Measurements from ENCODE around the gene MLIP.

Gene MLIP

GRCh38 chr6:54273214-54273820, 162.1 kb downstream of the MLIP start:
- no peak overlapping the region for H3K9ac ChIP-seq (ENCODE audit: low read length)
- H3K9me3 ChIP-seq (ENCODE audit: control insufficient read depth, low read length) = peaks cover 2% of the 10 kb centered on the region
- 95% methylated on average over 6 of the region's 6 CpGs for WGBS
- no peak overlapping the region for H2BK5ac ChIP-seq (ENCODE audit: low read depth, low read length, poor library complexity, severe bottlenecking)
- no peak overlapping the region for H3K18ac ChIP-seq (ENCODE audit: low read depth in 1 of 2, low read length in 2 of 2)
- no peak overlapping the region for H3K14ac ChIP-seq (ENCODE audit: low read length in 2 of 2)
- no peak overlapping the region for H2BK15ac ChIP-seq (ENCODE audit: low read depth, poor library complexity, severe bottlenecking)
- no peak overlapping the region for H4K91ac ChIP-seq (ENCODE audit: low read length)
- H3K23ac ChIP-seq (ENCODE audit: low read length in 2 of 2) = no peak overlapping the region
- no peak overlapping the region for H3K4me2 ChIP-seq (ENCODE audit: low read length, poor library complexity, severe bottlenecking)
- no peaks in the 10 kb centered on the region for H3K4me1 ChIP-seq (ENCODE audit: control insufficient read depth, insufficient read depth, low read depth, low read length)
- no peak for DNase-seq
- no peaks in the 10 kb centered on the region for H3K27me3 ChIP-seq (ENCODE audit: control insufficient read depth in 1 of 2, insufficient read depth in 1 of 2, low read length in 2 of 2)
- no peak overlapping the region for H2BK120ac ChIP-seq (ENCODE audit: low read depth, low read length)
- H3K79me1 ChIP-seq (replicated peaks; ENCODE audit: low read length, poor library complexity, severe bottlenecking) = no peaks in the 10 kb centered on the region
- no peak overlapping the region for H3K27ac ChIP-seq (ENCODE audit: low read length, poor library complexity, severe bottlenecking)
- H2BK12ac ChIP-seq (ENCODE audit: low read length in 2 of 2) = no peak overlapping the region
- no peak overlapping the region for H3K4ac ChIP-seq (ENCODE audit: low read depth in 1 of 2, low read length in 2 of 2)
- no peaks in the 10 kb centered on the region for H3K36me3 ChIP-seq (ENCODE audit: control insufficient read depth in 1 of 2, insufficient read depth in 2 of 2, low read depth in 1 of 2, low read length in 2 of 2)
- H2AFZ ChIP-seq (ENCODE audit: low read depth, low read length) = no peak overlapping the region
- no peak overlapping the region for H2AK5ac ChIP-seq (ENCODE audit: low read length, severe bottlenecking)
- no peak overlapping the region for H3K4me3 ChIP-seq (ENCODE audit: insufficient read depth in 1 of 2, low read depth in 1 of 2, low read length in 2 of 2)
- no peak overlapping the region for H4K8ac ChIP-seq (ENCODE audit: low read length)

GRCh38 chr6:54274383-54274782, 163.1 kb downstream of the MLIP start:
- peaks cover 2% of the 10 kb centered on the region for H3K9me3 ChIP-seq (ENCODE audit: control insufficient read depth, low read length)
- no peak overlapping the region for H3K4me3 ChIP-seq (ENCODE audit: insufficient read depth in 1 of 2, low read depth in 1 of 2, low read length in 2 of 2)
- H3K14ac ChIP-seq (ENCODE audit: low read length in 2 of 2) = no peak overlapping the region
- no peaks in the 10 kb centered on the region for H3K4me1 ChIP-seq (ENCODE audit: control insufficient read depth, insufficient read depth, low read depth, low read length)
- H3K27ac ChIP-seq (ENCODE audit: low read length, poor library complexity, severe bottlenecking) = no peak overlapping the region
- no peak overlapping the region for H2BK120ac ChIP-seq (ENCODE audit: low read depth, low read length)
- H4K91ac ChIP-seq (ENCODE audit: low read length) = no peak overlapping the region
- no peak overlapping the region for H2BK5ac ChIP-seq (ENCODE audit: low read depth, low read length, poor library complexity, severe bottlenecking)
- H2AK5ac ChIP-seq (ENCODE audit: low read length, severe bottlenecking) = no peak overlapping the region
- no peaks in the 10 kb centered on the region for H3K79me1 ChIP-seq (replicated peaks; ENCODE audit: low read length, poor library complexity, severe bottlenecking)
- no peak overlapping the region for H2BK15ac ChIP-seq (ENCODE audit: low read depth, poor library complexity, severe bottlenecking)
- no peaks in the 10 kb centered on the region for H3K27me3 ChIP-seq (ENCODE audit: control insufficient read depth in 1 of 2, insufficient read depth in 1 of 2, low read length in 2 of 2)
- no peak overlapping the region for H4K8ac ChIP-seq (ENCODE audit: low read length)
- no peak overlapping the region for H3K4me2 ChIP-seq (ENCODE audit: low read length, poor library complexity, severe bottlenecking)
- H3K23ac ChIP-seq (ENCODE audit: low read length in 2 of 2) = no peak overlapping the region
- H3K9ac ChIP-seq (ENCODE audit: low read length) = no peak overlapping the region
- H3K36me3 ChIP-seq (ENCODE audit: control insufficient read depth in 1 of 2, insufficient read depth in 2 of 2, low read depth in 1 of 2, low read length in 2 of 2) = no peaks in the 10 kb centered on the region
- H3K4ac ChIP-seq (ENCODE audit: low read depth in 1 of 2, low read length in 2 of 2) = no peak overlapping the region
- no peak overlapping the region for H2AFZ ChIP-seq (ENCODE audit: low read depth, low read length)
- no peak overlapping the region for H2BK12ac ChIP-seq (ENCODE audit: low read length in 2 of 2)
- H3K18ac ChIP-seq (ENCODE audit: low read depth in 1 of 2, low read length in 2 of 2) = no peak overlapping the region
- no peak for DNase-seq

GRCh38 chr6:54282186-54282585, 170.9 kb downstream of the MLIP start:
- H2BK5ac ChIP-seq (ENCODE audit: low read depth, low read length, poor library complexity, severe bottlenecking) = no peak overlapping the region
- H3K14ac ChIP-seq (ENCODE audit: low read length in 2 of 2) = no peak overlapping the region
- H3K18ac ChIP-seq (ENCODE audit: low read depth in 1 of 2, low read length in 2 of 2) = no peak overlapping the region
- no peak overlapping the region for H3K4ac ChIP-seq (ENCODE audit: low read depth in 1 of 2, low read length in 2 of 2)
- H4K8ac ChIP-seq (ENCODE audit: low read length) = no peak overlapping the region
- H2BK120ac ChIP-seq (ENCODE audit: low read depth, low read length) = no peak overlapping the region
- H2BK12ac ChIP-seq (ENCODE audit: low read length in 2 of 2) = no peak overlapping the region
- H3K23ac ChIP-seq (ENCODE audit: low read length in 2 of 2) = no peak overlapping the region
- no peaks in the 10 kb centered on the region for H3K79me1 ChIP-seq (replicated peaks; ENCODE audit: low read length, poor library complexity, severe bottlenecking)
- peaks cover 2% of the 10 kb centered on the region for H3K9me3 ChIP-seq (ENCODE audit: control insufficient read depth, low read length)
- no peak overlapping the region for H2AK5ac ChIP-seq (ENCODE audit: low read length, severe bottlenecking)
- DNase-seq = peak; percentile 57
- no peak overlapping the region for H3K4me2 ChIP-seq (ENCODE audit: low read length, poor library complexity, severe bottlenecking)
- no peak overlapping the region for H3K9ac ChIP-seq (ENCODE audit: low read length)
- H3K4me3 ChIP-seq (ENCODE audit: insufficient read depth in 1 of 2, low read depth in 1 of 2, low read length in 2 of 2) = peak overlapping the region in 1 of 2 experiments; percentile 8
- no peak overlapping the region for H2BK15ac ChIP-seq (ENCODE audit: low read depth, poor library complexity, severe bottlenecking)
- WGBS = 19% methylated on average over 1 of the region's 1 CpG
- no peaks in the 10 kb centered on the region for H3K27me3 ChIP-seq (ENCODE audit: control insufficient read depth in 1 of 2, insufficient read depth in 1 of 2, low read length in 2 of 2)
- H3K27ac ChIP-seq (ENCODE audit: low read length, poor library complexity, severe bottlenecking) = peak overlapping the region; percentile 24
- no peaks in the 10 kb centered on the region for H3K36me3 ChIP-seq (ENCODE audit: control insufficient read depth in 1 of 2, insufficient read depth in 2 of 2, low read depth in 1 of 2, low read length in 2 of 2)
- H2AFZ ChIP-seq (ENCODE audit: low read depth, low read length) = no peak overlapping the region
- no peak overlapping the region for H4K91ac ChIP-seq (ENCODE audit: low read length)
- peaks cover 5% of the 10 kb centered on the region for H3K4me1 ChIP-seq (ENCODE audit: control insufficient read depth, insufficient read depth, low read depth, low read length)

GRCh38 chr6:54284161-54284860, 173.1 kb downstream of the MLIP start:
- Histone ChIP-seq H2BK15ac (ENCODE audit: low read depth, poor library complexity, severe bottlenecking) (no peak overlapping the region), H3K27ac (ENCODE audit: low read length, poor library complexity, severe bottlenecking) (peak overlapping the region; percentile 80), H3K4me2 (ENCODE audit: low read length, poor library complexity, severe bottlenecking) (no peak overlapping the region), H3K23ac (ENCODE audit: low read length in 2 of 2) (no peak overlapping the region), H3K4ac (ENCODE audit: low read depth in 1 of 2, low read length in 2 of 2) (peak overlapping the region in 1 of 2 experiments; percentile 75), H3K4me3 (ENCODE audit: insufficient read depth in 1 of 2, low read depth in 1 of 2, low read length in 2 of 2) (no peak overlapping the region), H2BK120ac (ENCODE audit: low read depth, low read length) (no peak overlapping the region), H3K18ac (ENCODE audit: low read depth in 1 of 2, low read length in 2 of 2) (no peak overlapping the region), H3K14ac (ENCODE audit: low read length in 2 of 2) (no peak overlapping the region), H3K9me3 (ENCODE audit: control insufficient read depth, low read length) (no peaks in the 10 kb centered on the region), H2BK5ac (ENCODE audit: low read depth, low read length, poor library complexity, severe bottlenecking) (peak overlapping the region; percentile 46), H2BK12ac (ENCODE audit: low read length in 2 of 2) (no peak overlapping the region), H3K36me3 (ENCODE audit: control insufficient read depth in 1 of 2, insufficient read depth in 2 of 2, low read depth in 1 of 2, low read length in 2 of 2) (no peaks in the 10 kb centered on the region), H3K27me3 (ENCODE audit: control insufficient read depth in 1 of 2, insufficient read depth in 1 of 2, low read length in 2 of 2) (no peaks in the 10 kb centered on the region), H2AK5ac (ENCODE audit: low read length, severe bottlenecking) (peak overlapping the region; percentile 74), H4K91ac (ENCODE audit: low read length) (no peak overlapping the region), H3K79me1 (replicated peaks; ENCODE audit: low read length, poor library complexity, severe bottlenecking) (no peaks in the 10 kb centered on the region), H2AFZ (ENCODE audit: low read depth, low read length) (no peak overlapping the region), H3K4me1 (ENCODE audit: control insufficient read depth, insufficient read depth, low read depth, low read length) (peaks cover 8% of the 10 kb centered on the region), H3K9ac (ENCODE audit: low read length) (no peak overlapping the region), H4K8ac (ENCODE audit: low read length) (peak overlapping the region; percentile 69)
- DNase-seq = no peak
- 89% methylated on average over 3 of the region's 3 CpGs for WGBS
